Epithelial cell of esophagus (primary cell): ENCODE measurements around the gene IQSEC1.

Source experiments
- DNase-seq: peaks from one replicate; pipeline ENCODE4 v3.0.0; 2010; ENCODE audit warnings: low read depth
- H3K4me3 ChIP-seq: 2 replicates; pipeline ENCODE4 v1.5.1; 2011; ENCODE audit warnings: mild to moderate bottlenecking, low read length, control low read depth
- TF ChIP-seq, protein P1 (sequence below): IDR thresholded peaks from 2 replicates; pipeline ENCODE4 v1.5.1; 2011; ENCODE audit warnings: low read depth, mild to moderate bottlenecking, low read length, control low read depth, inconsistent platforms; ENCODE audit not compliant: insufficient read depth; ENCODE audit errors: missing control alignments

Gene IQSEC1

DNA sequence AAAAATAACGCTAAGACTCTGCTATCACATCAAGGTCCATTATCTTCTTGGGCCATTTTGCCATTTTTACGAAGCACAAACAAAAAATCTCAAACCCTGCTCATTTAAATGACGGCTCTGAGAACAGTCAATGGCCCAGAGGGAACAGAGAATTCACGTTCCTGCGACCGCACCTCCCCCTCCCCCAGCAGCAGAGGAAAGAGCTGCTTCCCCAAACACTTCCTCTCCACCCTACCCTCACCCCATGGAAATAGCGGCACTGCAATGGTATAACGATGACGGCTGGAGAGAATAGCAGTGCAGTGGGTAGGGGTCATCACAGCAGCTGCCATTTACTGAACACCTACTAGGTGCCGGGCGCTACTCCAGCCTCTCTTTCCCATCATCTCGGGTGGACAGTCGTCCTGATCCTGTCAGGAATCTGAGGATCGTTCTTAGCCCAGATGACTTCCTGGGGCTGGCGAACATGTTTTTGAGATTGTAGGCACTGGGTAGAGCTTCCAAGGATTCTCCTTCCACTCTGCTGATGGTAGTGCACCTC, 113.3 kb downstream of the IQSEC1 start:
- H3K4me3 ChIP-seq = no peak overlapping the region
- no peak for DNase-seq
- TF ChIP-seq, protein P1, sequence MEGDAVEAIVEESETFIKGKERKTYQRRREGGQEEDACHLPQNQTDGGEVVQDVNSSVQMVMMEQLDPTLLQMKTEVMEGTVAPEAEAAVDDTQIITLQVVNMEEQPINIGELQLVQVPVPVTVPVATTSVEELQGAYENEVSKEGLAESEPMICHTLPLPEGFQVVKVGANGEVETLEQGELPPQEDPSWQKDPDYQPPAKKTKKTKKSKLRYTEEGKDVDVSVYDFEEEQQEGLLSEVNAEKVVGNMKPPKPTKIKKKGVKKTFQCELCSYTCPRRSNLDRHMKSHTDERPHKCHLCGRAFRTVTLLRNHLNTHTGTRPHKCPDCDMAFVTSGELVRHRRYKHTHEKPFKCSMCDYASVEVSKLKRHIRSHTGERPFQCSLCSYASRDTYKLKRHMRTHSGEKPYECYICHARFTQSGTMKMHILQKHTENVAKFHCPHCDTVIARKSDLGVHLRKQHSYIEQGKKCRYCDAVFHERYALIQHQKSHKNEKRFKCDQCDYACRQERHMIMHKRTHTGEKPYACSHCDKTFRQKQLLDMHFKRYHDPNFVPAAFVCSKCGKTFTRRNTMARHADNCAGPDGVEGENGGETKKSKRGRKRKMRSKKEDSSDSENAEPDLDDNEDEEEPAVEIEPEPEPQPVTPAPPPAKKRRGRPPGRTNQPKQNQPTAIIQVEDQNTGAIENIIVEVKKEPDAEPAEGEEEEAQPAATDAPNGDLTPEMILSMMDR = no peak

DNA sequence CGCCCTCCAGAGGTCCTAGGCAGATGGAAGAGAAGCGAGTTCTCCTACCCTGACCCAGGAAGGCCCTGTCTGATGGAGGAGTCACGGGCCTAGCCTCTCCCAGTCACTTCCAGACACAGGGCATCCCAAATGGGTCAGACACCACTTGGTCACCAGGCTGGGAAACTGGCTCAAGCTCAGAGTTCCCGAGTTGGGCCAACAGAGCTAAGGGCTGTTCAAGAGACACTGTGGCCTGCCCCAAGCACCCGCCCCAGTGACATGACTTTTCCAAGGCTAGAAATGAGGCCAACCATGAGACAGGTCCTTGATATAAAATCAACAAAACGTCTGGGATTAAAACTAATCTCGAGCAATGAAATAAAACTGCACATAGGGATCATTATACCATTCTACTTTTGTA, 113.8 kb downstream of the IQSEC1 start:
- TF ChIP-seq, protein P1 = no peak
- no peak overlapping the region for H3K4me3 ChIP-seq
- no peak for DNase-seq

DNA sequence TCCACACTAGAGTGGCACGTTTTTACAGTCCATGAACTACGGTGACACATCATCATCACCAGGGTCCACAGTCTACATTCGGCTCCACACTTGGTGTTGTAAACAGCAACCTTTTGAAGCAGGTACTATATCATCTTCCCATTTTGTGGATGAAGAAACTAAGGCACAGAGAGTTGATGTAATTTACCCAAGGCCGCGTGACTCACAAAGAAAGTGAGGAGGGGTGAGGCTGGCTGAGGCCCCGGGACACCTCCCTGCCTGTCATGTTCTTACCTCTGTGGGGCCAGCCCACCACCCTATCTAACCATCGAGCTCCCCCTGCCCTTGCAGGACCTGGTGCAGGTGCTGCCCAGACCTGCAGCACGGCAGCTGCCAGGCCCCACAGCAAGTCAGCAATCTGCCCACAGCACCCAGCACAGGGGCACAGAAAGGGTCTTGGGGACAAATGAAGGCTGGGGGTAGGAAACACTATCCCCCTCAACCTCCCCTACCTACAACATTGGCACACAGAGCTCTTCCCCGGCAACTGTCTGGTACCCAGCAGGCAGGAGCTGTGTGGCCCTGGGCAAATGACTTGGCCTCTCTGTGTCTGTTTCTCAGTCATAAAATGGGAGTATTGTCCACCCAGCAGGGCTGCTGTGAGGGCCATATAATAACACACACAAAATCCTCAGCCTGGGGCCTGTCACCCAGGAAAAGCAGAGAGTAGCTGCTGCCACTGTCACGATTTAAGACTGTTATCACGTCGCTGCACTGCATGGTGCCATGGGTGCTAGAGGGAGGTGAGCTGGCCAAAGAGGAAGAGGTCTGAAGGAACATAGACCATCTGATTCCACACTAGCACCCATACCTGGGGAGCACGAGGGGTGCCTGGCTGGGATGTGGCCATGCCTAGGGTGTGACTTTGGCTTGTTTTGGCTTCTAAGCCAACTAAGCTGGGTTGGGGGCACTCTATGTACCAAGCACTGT, 115.1 kb downstream of the IQSEC1 start:
- H3K4me3 ChIP-seq = no peak overlapping the region
- TF ChIP-seq, protein P1 = no peak
- DNase-seq = no peak

DNA sequence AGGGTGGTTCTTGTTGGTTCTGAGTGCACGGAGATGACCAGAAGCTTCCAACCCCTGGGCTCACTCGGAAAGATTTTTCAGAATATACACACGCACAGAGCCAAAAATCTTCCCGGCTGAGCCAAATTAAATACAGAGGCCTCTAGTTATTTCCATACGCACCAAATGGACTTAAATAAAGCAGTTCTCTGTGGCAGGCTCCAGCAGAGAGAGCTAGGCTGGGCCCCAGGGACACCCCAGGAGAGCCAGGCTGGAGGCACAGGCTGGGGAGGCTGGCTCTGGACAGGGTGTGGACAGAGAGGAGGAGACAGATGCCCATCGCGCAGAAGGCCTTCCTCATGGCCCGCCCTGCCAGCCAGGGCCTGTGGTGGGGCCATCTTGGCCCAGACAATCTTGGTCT, 115.9 kb downstream of the IQSEC1 start:
- TF ChIP-seq, protein P1 = no peak
- no peak overlapping the region for H3K4me3 ChIP-seq
- no peak for DNase-seq

DNA sequence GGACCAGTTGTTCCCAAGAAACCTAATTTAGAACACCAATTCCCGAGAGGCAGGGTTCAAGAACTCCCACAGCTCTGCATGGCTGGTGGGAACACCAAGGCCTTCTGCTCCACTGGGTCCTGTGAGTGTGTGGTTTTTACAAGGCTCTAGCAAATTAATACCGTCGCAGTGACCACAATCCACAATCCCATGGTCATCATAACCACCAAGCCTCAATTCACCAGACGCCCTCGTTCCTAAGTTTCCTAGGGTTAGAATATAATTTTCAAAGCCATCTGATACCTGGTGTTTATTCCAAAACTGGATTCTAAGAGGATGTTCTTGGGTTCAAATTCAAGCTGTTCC, 116.9 kb downstream of the IQSEC1 start:
- no peak for DNase-seq
- TF ChIP-seq, protein P1 = no peak
- H3K4me3 ChIP-seq = no peak overlapping the region

DNA sequence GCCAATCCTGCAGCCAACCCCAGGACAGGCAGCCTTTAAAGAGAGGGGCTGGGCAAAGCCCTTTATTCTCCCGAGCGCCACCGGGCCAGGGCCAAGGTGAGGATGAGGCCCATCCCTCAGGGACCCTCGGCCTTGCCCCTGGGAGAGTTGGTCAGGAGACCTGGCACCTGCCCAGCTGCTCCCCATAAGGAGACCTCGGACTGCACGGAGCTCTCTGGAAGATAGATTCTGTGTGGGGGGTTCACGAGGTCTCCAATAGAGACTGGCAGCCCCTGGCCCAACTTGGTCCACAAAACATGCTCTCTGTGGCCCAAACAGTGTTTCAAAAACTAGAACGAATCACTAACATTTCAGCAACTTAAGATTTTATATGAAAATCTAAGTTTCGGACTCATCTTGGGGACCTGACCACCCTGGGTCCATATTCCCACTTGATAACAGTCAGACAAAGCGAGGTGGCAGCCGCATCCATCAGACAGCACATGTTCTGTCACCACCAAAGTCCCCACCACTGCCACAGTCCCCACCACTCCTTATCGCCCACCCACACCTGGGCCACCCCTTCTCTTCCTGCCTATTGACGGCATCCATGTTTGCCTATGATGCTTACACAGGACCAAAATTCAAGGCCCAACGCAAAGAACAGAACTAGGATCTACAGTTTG, 117.4 kb downstream of the IQSEC1 start:
- no peak overlapping the region for H3K4me3 ChIP-seq
- DNase-seq = no peak
- TF ChIP-seq, protein P1 = no peak
